DOHH2 (cell line): ENCODE measurements around the gene ITIH5.

Source experiments
- H3F3A ChIP-seq: fragments of 200-600 bp; sonication (generic), shearing (Covaris generic); 2 replicates; pipeline ENCODE4 v1.6.0; 2016; ENCODE audit warnings: antibody characterized with exemption, mild to moderate bottlenecking; ENCODE audit not compliant: control insufficient read depth, insufficient read depth
- H3K27ac ChIP-seq: fragments of 200-600 bp; sonication (generic); 2 replicates; pipeline ENCODE4 v1.5.1; 2014; ENCODE audit warnings: low read depth, mild to moderate bottlenecking, low read length, moderate library complexity
- H3K27me3 ChIP-seq: fragments of 200-600 bp; sonication (generic); 2 replicates; pipeline ENCODE4 v1.6.1; 2014; ENCODE audit warnings: mild to moderate bottlenecking, low read length, mixed read lengths; ENCODE audit not compliant: control insufficient read depth
- H3K36me3 ChIP-seq: fragments of 200-600 bp; sonication (generic); 2 replicates; pipeline ENCODE4 v1.6.1; 2014; ENCODE audit warnings: mild to moderate bottlenecking, low read length, moderate library complexity, mixed read lengths; ENCODE audit not compliant: control insufficient read depth
- H3K4me1 ChIP-seq: fragments of 200-600 bp; sonication (generic); 2 replicates; pipeline ENCODE4 v1.6.1; 2014; ENCODE audit warnings: mild to moderate bottlenecking, low read length, mixed read lengths; ENCODE audit not compliant: control insufficient read depth
- H3K4me2 ChIP-seq: fragments of 200-600 bp; sonication (generic); 2 replicates; pipeline ENCODE4 v1.6.0; 2014; ENCODE audit warnings: mild to moderate bottlenecking, low read length, moderate library complexity
- H3K4me3 ChIP-seq: fragments of 200-600 bp; sonication (generic); 2 replicates; pipeline ENCODE4 v1.5.1; 2014; ENCODE audit warnings: mild to moderate bottlenecking, low read length, mixed read lengths
- H3K79me2 ChIP-seq: fragments of 200-600 bp; sonication (generic); 2 replicates; pipeline ENCODE4 v1.6.1; 2014; ENCODE audit warnings: mild to moderate bottlenecking, low read length, mixed read lengths; ENCODE audit not compliant: control insufficient read depth
- H3K9me2 ChIP-seq: fragments of 200-600 bp; sonication (generic); replicated peaks from 2 replicates; pipeline ENCODE4 v1.6.1; 2014; ENCODE audit warnings: mild to moderate bottlenecking, low read length, mixed read lengths; ENCODE audit not compliant: control insufficient read depth
- H3K9me3 ChIP-seq: fragments of 200-600 bp; sonication (generic); 2 replicates; pipeline ENCODE4 v1.6.1; 2014; ENCODE audit warnings: antibody characterized with exemption, low read length, mixed read lengths; ENCODE audit not compliant: control insufficient read depth, insufficient read depth
- H4K20me1 ChIP-seq: fragments of 200-600 bp; sonication (generic); 2 replicates; pipeline ENCODE4 v1.6.0; 2014; ENCODE audit warnings: low read depth, mild to moderate bottlenecking, antibody characterized with exemption, low read length, moderate library complexity; ENCODE audit not compliant: control insufficient read depth, insufficient read depth
- CTCF ChIP-seq: fragments of 200-600 bp; sonication (generic); IDR thresholded peaks from one replicate; pipeline ENCODE4 v1.5.1; 2014; ENCODE audit warnings: antibody characterized with exemption, mild to moderate bottlenecking, low read depth, low read length; ENCODE audit not compliant: poor library complexity, severe bottlenecking
- EZH2phosphoT487 ChIP-seq: fragments of 200-600 bp; sonication (generic); IDR thresholded peaks from 2 replicates; pipeline ENCODE4 v1.6.1; 2017; ENCODE audit warnings: borderline replicate concordance, mild to moderate bottlenecking, antibody characterized with exemption, low read length, moderate library complexity, mixed read lengths

Gene ITIH5

DNA sequence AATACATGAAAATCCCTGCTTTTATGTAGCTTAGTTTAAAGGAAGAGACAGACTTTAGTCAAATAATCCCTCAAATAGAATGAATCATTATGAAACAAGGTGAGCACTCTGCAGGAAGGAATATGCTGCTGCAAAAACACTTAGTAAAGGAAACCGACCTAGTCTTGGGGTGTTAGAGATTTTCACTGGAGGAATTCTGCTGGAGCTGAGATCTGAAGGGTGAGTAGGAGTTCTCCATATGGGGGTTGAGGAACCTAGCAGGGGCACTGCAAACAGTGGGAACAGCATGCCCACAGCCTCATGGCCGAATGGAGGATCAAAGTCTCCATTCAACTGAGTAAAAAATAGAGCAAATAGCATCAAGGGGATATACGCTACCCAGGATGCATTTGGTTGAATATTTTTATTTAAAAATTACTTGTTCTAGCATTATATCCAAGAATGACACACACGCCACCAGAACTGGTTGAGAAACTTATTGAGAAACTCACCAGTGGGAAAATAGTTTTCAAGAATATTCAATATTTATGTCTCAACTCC is 39.8 kb upstream of the ITIH5 start:
- no peak overlapping the region for H3K4me2 ChIP-seq
- no peaks in the 10 kb centered on the region for H3K9me2 ChIP-seq
- TF ChIP-seq EZH2phosphoT487 (no peak), CTCF (no peak)
- H3K27me3 ChIP-seq: peaks cover 3% of the 10 kb centered on the region
- no peaks in the 10 kb centered on the region for H3K36me3 ChIP-seq
- no peak overlapping the region for H3K27ac ChIP-seq
- H3K9me3 ChIP-seq: no peaks in the 10 kb centered on the region
- no peaks in the 10 kb centered on the region for H3F3A ChIP-seq
- no peak overlapping the region for H3K4me3 ChIP-seq
- no peaks in the 10 kb centered on the region for H4K20me1 ChIP-seq
- H3K79me2 ChIP-seq: no peaks in the 10 kb centered on the region
- H3K4me1 ChIP-seq: no peaks in the 10 kb centered on the region

- H3K27ac ChIP-seq: no peak overlapping the region
Measured at GRCh38 chr10:7705341-7705740, 38.6 kb upstream of the ITIH5 start.

GRCh38 chr10:7704071-7705016 is 37.6 kb upstream of the ITIH5 start:
- no peaks in the 10 kb centered on the region for H3F3A ChIP-seq
- no peak overlapping the region for H3K27ac ChIP-seq
- H3K27me3 ChIP-seq: peaks cover 3% of the 10 kb centered on the region
- H3K9me2 ChIP-seq: no peaks in the 10 kb centered on the region
- H3K9me3 ChIP-seq: no peaks in the 10 kb centered on the region
- no peak overlapping the region for H3K4me3 ChIP-seq
- H3K36me3 ChIP-seq: no peaks in the 10 kb centered on the region
- H3K4me2 ChIP-seq: no peak overlapping the region
- no peaks in the 10 kb centered on the region for H4K20me1 ChIP-seq
- no peaks in the 10 kb centered on the region for H3K4me1 ChIP-seq
- TF ChIP-seq EZH2phosphoT487 (no peak), CTCF (no peak)
- no peaks in the 10 kb centered on the region for H3K79me2 ChIP-seq

More at GRCh38 chr10:7705341-7705740, 38.6 kb upstream of the ITIH5 start:
- H3K9me3 ChIP-seq: no peaks in the 10 kb centered on the region
- TF ChIP-seq CTCF (no peak), EZH2phosphoT487 (no peak)
- H4K20me1 ChIP-seq: no peaks in the 10 kb centered on the region
- no peak overlapping the region for H3K4me3 ChIP-seq
- H3K27me3 ChIP-seq: peaks cover 3% of the 10 kb centered on the region
- no peaks in the 10 kb centered on the region for H3K9me2 ChIP-seq
- H3K79me2 ChIP-seq: no peaks in the 10 kb centered on the region
- no peak overlapping the region for H3K4me2 ChIP-seq
- H3K4me1 ChIP-seq: no peaks in the 10 kb centered on the region
- no peaks in the 10 kb centered on the region for H3K36me3 ChIP-seq
- no peaks in the 10 kb centered on the region for H3F3A ChIP-seq
